K562 (cell line): ENCODE data around the gene GZMM. TPM values are rescaled to one million over a fixed set of nuclear protein-coding genes. Genes with fewer than 3 reads are reported as not detected.

Source experiments
- ATF1 ChIP-seq, 2 experiments: fragments of 450-650 bp in 1 of 2; IDR thresholded peaks; 2 replicates each; pipeline ENCODE4 v1.6.1; 2016; ENCODE audit warnings: missing compliant biosample characterization in 1 of 2, missing genetic modification characterization in 1 of 2
- BRCA1 ChIP-seq, 2 experiments: fragments of 450-650 bp in 1 of 2; sonication (generic) in 1 of 2; formaldehyde crosslinking in 1 of 2; IDR thresholded peaks; 2 replicates each; pipeline versions ENCODE4 v1.5.0 to v1.6.1; 2017 to 2020; ENCODE audit warnings: mild to moderate bottlenecking in 1 of 2, missing genetic modification reagents in 1 of 2
- CTBP1 ChIP-seq: fragments of 450-650 bp; IDR thresholded peaks from 2 replicates; pipeline ENCODE4 v1.6.1; 2016; ENCODE audit warnings: borderline replicate concordance
- CXXC5 ChIP-seq: fragments of 250-450 bp; sonication (Bioruptor Pico); IDR thresholded peaks from 2 replicates; pipeline ENCODE4 v1.8.0; 2022; ENCODE audit warnings: inconsistent platforms, mild to moderate bottlenecking, moderate library complexity
- DPF2 ChIP-seq: fragments of 450-650 bp; IDR thresholded peaks from 2 replicates; pipeline ENCODE4 v1.6.1; 2016
- EGR1 ChIP-seq: fragments of 450-650 bp; conservative IDR thresholded peaks from 2 replicates; pipeline ENCODE4 v1.6.1; 2017; ENCODE audit warnings: mild to moderate bottlenecking
- EP400 ChIP-seq: fragments of 450-650 bp; IDR thresholded peaks from 2 replicates; pipeline ENCODE4 v1.6.1; 2017; ENCODE audit warnings: antibody characterized with exemption, mild to moderate bottlenecking, moderate library complexity
- ETS2 ChIP-seq: IDR thresholded peaks from 2 replicates; pipeline ENCODE4 v1.6.1; 2016; ENCODE audit warnings: borderline replicate concordance, missing genetic modification characterization, mild to moderate bottlenecking, moderate library complexity, missing compliant biosample characterization; ENCODE audit not compliant: poor library complexity, severe bottlenecking
- FOXA3 ChIP-seq, 2 experiments: fragments of 450-650 bp in 1 of 2; sonication (generic) in 1 of 2; formaldehyde crosslinking; IDR thresholded peaks in 1 of 2; conservative IDR thresholded peaks in 1 of 2; 2 replicates each; pipeline versions ENCODE4 v1.4.0 to v1.8.0; 2020 to 2022; ENCODE audit warnings: mild to moderate bottlenecking in 2 of 2, missing genetic modification reagents in 1 of 2
- HCFC1 ChIP-seq: IDR thresholded peaks from 2 replicates; pipeline ENCODE4 v1.6.1; 2012; ENCODE audit warnings: low read depth, low read length, improper control_type of control experiment
- KLF13 ChIP-seq: fragments of 450-650 bp; IDR thresholded peaks from 2 replicates; pipeline ENCODE4 v1.6.1; 2016; ENCODE audit warnings: missing genetic modification characterization, low read depth, mild to moderate bottlenecking, missing compliant biosample characterization, moderate library complexity, borderline replicate concordance
- KLF16 ChIP-seq: IDR thresholded peaks from 2 replicates; pipeline ENCODE4 v1.6.1; 2016; ENCODE audit warnings: antibody characterized with exemption
- MCM3 ChIP-seq: fragments of 450-650 bp; IDR thresholded peaks from 2 replicates; pipeline ENCODE4 v1.6.1; 2016
- MYNN ChIP-seq, 2 experiments: sonication (generic); formaldehyde crosslinking in 1 of 2; IDR thresholded peaks; 2 replicates each; pipeline versions ENCODE4 v1.5.0 to v1.6.1; 2016 to 2020; ENCODE audit warnings: antibody characterized with exemption in 1 of 2, missing genetic modification reagents in 1 of 2
- POLR2AphosphoS2 ChIP-seq: IDR thresholded peaks from 2 replicates; pipeline ENCODE4 v1.6.1; 2012; ENCODE audit warnings: low read length, improper control_type of control experiment
- SMARCC2 ChIP-seq: fragments of 450-650 bp; IDR thresholded peaks from 2 replicates; pipeline ENCODE4 v1.6.1; 2017; ENCODE audit warnings: antibody characterized with exemption, moderate library complexity, mild to moderate bottlenecking, low read depth
- ZBED1 ChIP-seq: IDR thresholded peaks from 2 replicates; pipeline ENCODE4 v1.6.1; 2014
- ZNF143 ChIP-seq: sonication (generic); formaldehyde crosslinking; IDR thresholded peaks from 2 replicates; pipeline ENCODE4 v1.9.0; 2022; ENCODE audit warnings: mild to moderate bottlenecking, missing genetic modification reagents
- polyA plus RNA-seq, 8 experiments: library from polyadenylated mRNA; depleted of rRNA in 4 of 8; stranded (reverse) in 5 of 8; unstranded in 3 of 8; fragments of >200 nt; fragmentation: Nextera tagmentation in 2 of 8; fragmentation: Illumina TruSeq in 1 of 8; extraction: Ambion mirVana in 2 of 8; extraction: Trizol in 1 of 8; gene quantifications; 2 replicates each; pipeline versions ENCODE4 v1.2.1 to v1.2.3, GENCODE V29; 2011 to 2014; ENCODE audit warnings: inconsistent platforms in 1 of 8, missing spikeins in 1 of 8
- total RNA-seq, 7 experiments: library from RNA; depleted of rRNA in 6 of 7; stranded (reverse); fragments of >200 nt in 6 of 7; fragmentation: Illumina TruSeq in 2 of 7; extraction: Trizol in 2 of 7; gene quantifications; 2 replicates each; pipeline versions ENCODE4 v1.2.1 to v1.2.3, GENCODE V29; 2011 to 2021; ENCODE audit warnings: low replicate concordance in 1 of 7
- TF ChIP-seq, protein P1 (sequence below): sonication (generic); formaldehyde crosslinking; IDR thresholded peaks from 2 replicates; pipeline ENCODE4 v1.9.0; 2022; ENCODE audit warnings: mild to moderate bottlenecking, missing genetic modification reagents
- TF ChIP-seq, protein P2 (sequence below): IDR thresholded peaks from 2 replicates; pipeline ENCODE4 v1.6.1; 2014; ENCODE audit warnings: antibody characterized with exemption
- TF ChIP-seq, protein P3 (sequence below): fragments of 450-650 bp; formaldehyde crosslinking; IDR thresholded peaks from 2 replicates; pipeline ENCODE4 v1.4.0; 2020; ENCODE audit warnings: mild to moderate bottlenecking, moderate library complexity
- TF ChIP-seq, protein P4 (sequence below): fragments of 450-650 bp; IDR thresholded peaks from 2 replicates; pipeline ENCODE4 v1.6.1; 2016
- TF ChIP-seq, protein P5 (sequence below), 2 experiments: fragments of 450-650 bp; conservative IDR thresholded peaks; 2 replicates each; pipeline ENCODE4 v1.6.1; 2017; ENCODE audit warnings: mild to moderate bottlenecking in 2 of 2, moderate library complexity in 2 of 2

The GZMM gene
- total and polyA plus RNA-seq, 9 of the 15 experiments (the other 6 are each of a cell fraction or from before 2014, with no cell fraction given), result 0.08 to 2.6 (median 0.70) TPM; not detected in 2

DNA sequence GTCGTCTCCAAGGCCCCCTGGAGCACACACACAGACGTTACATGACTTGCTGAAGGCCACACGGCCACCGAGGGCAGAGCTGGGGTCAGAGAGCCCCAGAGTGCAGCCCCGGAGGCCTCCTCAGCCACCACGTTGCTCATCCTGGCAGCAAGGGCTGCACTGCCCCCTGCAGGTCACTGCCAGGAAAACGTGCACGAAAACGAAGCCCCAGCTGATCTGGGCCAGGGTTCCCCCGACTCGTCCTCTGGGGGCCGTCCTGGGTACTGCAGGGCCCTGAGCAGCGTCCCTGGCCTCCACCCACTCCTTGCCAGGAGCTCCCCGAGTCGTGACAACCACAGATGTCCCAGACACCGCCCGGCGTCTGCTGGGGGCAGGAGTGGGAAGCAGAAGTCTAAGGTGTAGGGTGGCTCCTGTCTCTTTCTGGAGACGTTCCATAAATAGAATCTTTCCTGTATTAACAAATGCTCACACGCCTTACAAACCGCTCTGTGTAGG, 33.2 kb upstream of the GZMM start (continued):
- TF ChIP-seq KLF16 (peak; percentile 59; the same call in 1 of the 2 replicates), ZNF143 (CRISPR knock-in tag) (peak; percentile 63), POLR2AphosphoS2 (no peak), EP400 (peak; percentile 64; the same call in 1 of the 2 replicates), FOXA3 (CRISPR knock-in tag; conservative IDR thresholded peaks at IDR 0.05 in 1 of 2, IDR thresholded peaks at IDR 0.05 in 1 of 2) (peak in 1 of 2 experiments; percentile 18; a peak in 1 of 4 replicates), ATF1 (CRISPR knock-in tag; IDR thresholded peaks at IDR 0.05) (no peak), ATF1 (tag; IDR thresholded peaks at IDR 0.05) (peak; percentile 34; the same call in 1 of the 2 replicates), MYNN (IDR thresholded peaks at IDR 0.05) (0 out of 2 replicates have a peak, but pooled peaks have one; percentile 29), MYNN (CRISPR knock-in tag; IDR thresholded peaks at IDR 0.05) (no peak), CXXC5 (CRISPR knock-in tag) (peak; percentile 67; the same call in 1 of the 2 replicates), ETS2 (tag) (no peak), CTBP1 (peak; percentile 57; the same call in 1 of the 2 replicates), HCFC1 (peak; percentile 34), BRCA1 (IDR thresholded peaks at IDR 0.05) (no peak), BRCA1 (CRISPR knock-in tag; IDR thresholded peaks at IDR 0.05) (no peak), ZBED1 (0 out of 2 replicates have a peak, but pooled peaks have one; percentile 52), MCM3 (no peak), KLF13 (tag) (no peak), EGR1 (peak; percentile 71), DPF2 (0 out of 2 replicates have a peak, but pooled peaks have one; percentile 13), SMARCC2 (no peak)
- TF ChIP-seq, protein P1, sequence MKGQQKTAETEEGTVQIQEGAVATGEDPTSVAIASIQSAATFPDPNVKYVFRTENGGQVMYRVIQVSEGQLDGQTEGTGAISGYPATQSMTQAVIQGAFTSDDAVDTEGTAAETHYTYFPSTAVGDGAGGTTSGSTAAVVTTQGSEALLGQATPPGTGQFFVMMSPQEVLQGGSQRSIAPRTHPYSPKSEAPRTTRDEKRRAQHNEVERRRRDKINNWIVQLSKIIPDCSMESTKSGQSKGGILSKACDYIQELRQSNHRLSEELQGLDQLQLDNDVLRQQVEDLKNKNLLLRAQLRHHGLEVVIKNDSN (CRISPR knock-in tag), result peak; percentile 42; the same call in 1 of the 2 replicates
- TF ChIP-seq, protein P2, sequence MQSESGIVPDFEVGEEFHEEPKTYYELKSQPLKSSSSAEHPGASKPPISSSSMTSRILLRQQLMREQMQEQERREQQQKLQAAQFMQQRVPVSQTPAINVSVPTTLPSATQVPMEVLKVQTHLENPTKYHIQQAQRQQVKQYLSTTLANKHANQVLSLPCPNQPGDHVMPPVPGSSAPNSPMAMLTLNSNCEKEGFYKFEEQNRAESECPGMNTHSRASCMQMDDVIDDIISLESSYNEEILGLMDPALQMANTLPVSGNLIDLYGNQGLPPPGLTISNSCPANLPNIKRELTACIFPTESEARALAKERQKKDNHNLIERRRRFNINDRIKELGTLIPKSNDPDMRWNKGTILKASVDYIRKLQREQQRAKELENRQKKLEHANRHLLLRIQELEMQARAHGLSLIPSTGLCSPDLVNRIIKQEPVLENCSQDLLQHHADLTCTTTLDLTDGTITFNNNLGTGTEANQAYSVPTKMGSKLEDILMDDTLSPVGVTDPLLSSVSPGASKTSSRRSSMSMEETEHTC, result no peak
- TF ChIP-seq, protein P3, sequence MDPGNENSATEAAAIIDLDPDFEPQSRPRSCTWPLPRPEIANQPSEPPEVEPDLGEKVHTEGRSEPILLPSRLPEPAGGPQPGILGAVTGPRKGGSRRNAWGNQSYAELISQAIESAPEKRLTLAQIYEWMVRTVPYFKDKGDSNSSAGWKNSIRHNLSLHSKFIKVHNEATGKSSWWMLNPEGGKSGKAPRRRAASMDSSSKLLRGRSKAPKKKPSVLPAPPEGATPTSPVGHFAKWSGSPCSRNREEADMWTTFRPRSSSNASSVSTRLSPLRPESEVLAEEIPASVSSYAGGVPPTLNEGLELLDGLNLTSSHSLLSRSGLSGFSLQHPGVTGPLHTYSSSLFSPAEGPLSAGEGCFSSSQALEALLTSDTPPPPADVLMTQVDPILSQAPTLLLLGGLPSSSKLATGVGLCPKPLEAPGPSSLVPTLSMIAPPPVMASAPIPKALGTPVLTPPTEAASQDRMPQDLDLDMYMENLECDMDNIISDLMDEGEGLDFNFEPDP (CRISPR knock-in tag), result no peak
- TF ChIP-seq, protein P4, sequence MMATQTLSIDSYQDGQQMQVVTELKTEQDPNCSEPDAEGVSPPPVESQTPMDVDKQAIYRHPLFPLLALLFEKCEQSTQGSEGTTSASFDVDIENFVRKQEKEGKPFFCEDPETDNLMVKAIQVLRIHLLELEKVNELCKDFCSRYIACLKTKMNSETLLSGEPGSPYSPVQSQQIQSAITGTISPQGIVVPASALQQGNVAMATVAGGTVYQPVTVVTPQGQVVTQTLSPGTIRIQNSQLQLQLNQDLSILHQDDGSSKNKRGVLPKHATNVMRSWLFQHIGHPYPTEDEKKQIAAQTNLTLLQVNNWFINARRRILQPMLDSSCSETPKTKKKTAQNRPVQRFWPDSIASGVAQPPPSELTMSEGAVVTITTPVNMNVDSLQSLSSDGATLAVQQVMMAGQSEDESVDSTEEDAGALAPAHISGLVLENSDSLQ, result no peak
- TF ChIP-seq, protein P5, sequence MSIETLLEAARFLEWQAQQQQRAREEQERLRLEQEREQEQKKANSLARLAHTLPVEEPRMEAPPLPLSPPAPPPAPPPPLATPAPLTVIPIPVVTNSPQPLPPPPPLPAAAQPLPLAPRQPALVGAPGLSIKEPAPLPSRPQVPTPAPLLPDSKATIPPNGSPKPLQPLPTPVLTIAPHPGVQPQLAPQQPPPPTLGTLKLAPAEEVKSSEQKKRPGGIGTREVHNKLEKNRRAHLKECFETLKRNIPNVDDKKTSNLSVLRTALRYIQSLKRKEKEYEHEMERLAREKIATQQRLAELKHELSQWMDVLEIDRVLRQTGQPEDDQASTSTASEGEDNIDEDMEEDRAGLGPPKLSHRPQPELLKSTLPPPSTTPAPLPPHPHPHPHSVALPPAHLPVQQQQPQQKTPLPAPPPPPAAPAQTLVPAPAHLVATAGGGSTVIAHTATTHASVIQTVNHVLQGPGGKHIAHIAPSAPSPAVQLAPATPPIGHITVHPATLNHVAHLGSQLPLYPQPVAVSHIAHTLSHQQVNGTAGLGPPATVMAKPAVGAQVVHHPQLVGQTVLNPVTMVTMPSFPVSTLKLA (conservative IDR thresholded peaks at IDR 0.05), result peak; percentile 74 to 85
